Measurements from ENCODE around the gene KCNK17. TPM values are rescaled to one million over a fixed set of nuclear protein-coding genes. Genes with fewer than 3 reads are reported as not detected.
A peak's percentile ranks its signal among the peaks of the same experiment; 100 is the strongest.

The KCNK17 gene
- total RNA-seq = not detected in 2 replicates

GRCh38 chr6:39314273-39314795 is at the start of gene KCNK17:
TSS of gene KCNK17 (minus strand) at chr6:39314419. CDS start at chr6:39314320, 99 bp downstream.
- Histone ChIP-seq H3K4me3 (ENCODE audit: low read depth, low read length) (no peak within 1 kb of the TSS), H3K27me3 (ENCODE audit: control insufficient read depth, insufficient read depth, low read length) (peaks cover 31% of the 10 kb centered on the region), H3K36me3 (ENCODE audit: control insufficient read depth, insufficient read depth, low read length) (no peaks in the 10 kb centered on the region)
- no peak for DNase-seq (ENCODE audit: low read depth)
- TF ChIP-seq, protein P1, sequence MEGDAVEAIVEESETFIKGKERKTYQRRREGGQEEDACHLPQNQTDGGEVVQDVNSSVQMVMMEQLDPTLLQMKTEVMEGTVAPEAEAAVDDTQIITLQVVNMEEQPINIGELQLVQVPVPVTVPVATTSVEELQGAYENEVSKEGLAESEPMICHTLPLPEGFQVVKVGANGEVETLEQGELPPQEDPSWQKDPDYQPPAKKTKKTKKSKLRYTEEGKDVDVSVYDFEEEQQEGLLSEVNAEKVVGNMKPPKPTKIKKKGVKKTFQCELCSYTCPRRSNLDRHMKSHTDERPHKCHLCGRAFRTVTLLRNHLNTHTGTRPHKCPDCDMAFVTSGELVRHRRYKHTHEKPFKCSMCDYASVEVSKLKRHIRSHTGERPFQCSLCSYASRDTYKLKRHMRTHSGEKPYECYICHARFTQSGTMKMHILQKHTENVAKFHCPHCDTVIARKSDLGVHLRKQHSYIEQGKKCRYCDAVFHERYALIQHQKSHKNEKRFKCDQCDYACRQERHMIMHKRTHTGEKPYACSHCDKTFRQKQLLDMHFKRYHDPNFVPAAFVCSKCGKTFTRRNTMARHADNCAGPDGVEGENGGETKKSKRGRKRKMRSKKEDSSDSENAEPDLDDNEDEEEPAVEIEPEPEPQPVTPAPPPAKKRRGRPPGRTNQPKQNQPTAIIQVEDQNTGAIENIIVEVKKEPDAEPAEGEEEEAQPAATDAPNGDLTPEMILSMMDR (IDR thresholded peaks at IDR 0.05; ENCODE audit: insufficient read depth, low read length, severe bottlenecking) = no peak
- no peak for FAIRE-seq

GRCh38 chr6:39363280-39363679 is 49.1 kb upstream of the KCNK17 start:
- Histone ChIP-seq H3K36me3 (ENCODE audit: control insufficient read depth, insufficient read depth, low read length) (no peaks in the 10 kb centered on the region), H3K4me3 (ENCODE audit: low read depth, low read length) (no peak overlapping the region), H3K27me3 (ENCODE audit: control insufficient read depth, insufficient read depth, low read length) (no peaks in the 10 kb centered on the region)
- TF ChIP-seq, protein P1 (IDR thresholded peaks at IDR 0.05; ENCODE audit: insufficient read depth, low read length, severe bottlenecking) = no peak
- DNase-seq (ENCODE audit: low read depth) (no peak), FAIRE-seq (no peak)

DNA sequence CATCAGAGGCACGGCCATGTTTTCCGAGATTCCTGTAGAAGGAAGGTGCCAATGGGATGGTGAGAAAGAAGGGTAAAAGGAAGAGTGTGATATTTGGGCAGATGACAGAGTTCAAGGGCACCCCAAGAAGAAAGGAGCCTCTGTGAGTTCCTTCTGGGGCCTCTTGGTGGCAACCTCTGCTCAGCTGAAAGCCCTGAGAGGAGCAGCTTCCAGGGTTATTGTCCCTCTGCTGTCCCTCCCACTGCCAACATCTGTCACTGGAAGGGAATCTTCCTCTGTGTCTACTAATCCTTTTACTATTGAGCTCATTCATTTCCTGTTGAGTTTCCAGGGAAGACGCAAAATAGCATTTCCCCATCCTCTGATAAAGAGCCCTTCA is 48.3 kb upstream of the KCNK17 start:
- Histone ChIP-seq H3K4me3 (ENCODE audit: low read depth, low read length) (no peak overlapping the region), H3K36me3 (ENCODE audit: control insufficient read depth, insufficient read depth, low read length) (no peaks in the 10 kb centered on the region), H3K27me3 (ENCODE audit: control insufficient read depth, insufficient read depth, low read length) (no peaks in the 10 kb centered on the region)
- TF ChIP-seq, protein P1 (IDR thresholded peaks at IDR 0.05; ENCODE audit: insufficient read depth, low read length, severe bottlenecking) = no peak
- DNase-seq (ENCODE audit: low read depth) (no peak), FAIRE-seq (no peak)

DNA sequence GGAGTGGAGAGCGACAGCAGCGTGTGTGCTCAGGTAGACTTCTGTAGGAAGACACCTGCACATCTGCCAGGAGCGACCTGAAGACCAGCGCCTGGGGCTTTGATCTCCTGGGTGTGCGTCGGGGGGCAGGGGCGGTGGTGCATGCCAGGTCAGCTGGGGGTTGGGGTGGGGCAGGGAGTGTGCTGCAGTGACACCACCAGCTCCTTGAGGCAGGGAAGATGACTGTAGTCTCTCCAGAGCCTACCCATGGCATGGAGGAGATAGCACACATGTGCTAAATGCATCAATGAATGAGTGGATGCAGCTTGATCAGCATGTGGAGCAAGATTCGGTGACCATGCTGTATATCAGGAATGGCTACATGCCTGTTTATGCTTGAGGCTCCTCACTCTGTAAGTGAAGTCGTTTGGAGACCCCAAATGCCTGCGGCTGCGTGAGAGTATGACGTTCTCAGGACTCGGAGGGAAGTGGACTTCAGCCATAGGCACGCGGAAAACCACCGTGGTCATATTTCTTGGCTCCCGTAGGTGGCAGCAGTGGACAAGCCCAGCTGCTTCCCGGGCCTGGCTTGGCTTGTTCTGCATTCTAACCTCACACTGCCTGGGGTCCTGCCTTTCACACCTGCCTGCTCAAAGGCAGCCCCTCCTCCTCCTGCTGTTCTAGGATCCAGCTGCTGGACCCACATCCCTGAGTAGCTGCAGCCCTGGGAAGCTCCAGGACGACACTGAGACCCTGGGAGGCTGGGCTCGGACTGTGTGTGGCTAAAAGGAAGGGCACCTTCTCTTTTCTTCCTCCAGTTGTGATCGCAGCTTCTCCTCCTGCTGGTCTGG is 47.7 kb upstream of the KCNK17 start:
- no peak overlapping the region for H3K4me3 ChIP-seq (ENCODE audit: low read depth, low read length)
- no peaks in the 10 kb centered on the region for H3K36me3 ChIP-seq (ENCODE audit: control insufficient read depth, insufficient read depth, low read length)
- TF ChIP-seq, protein P1 (IDR thresholded peaks at IDR 0.05; ENCODE audit: insufficient read depth, low read length, severe bottlenecking) = peak; percentile 95
- H3K27me3 ChIP-seq (ENCODE audit: control insufficient read depth, insufficient read depth, low read length) = no peaks in the 10 kb centered on the region
- FAIRE-seq = no peak
- peak; percentile 46 for DNase-seq (ENCODE audit: low read depth)

DNA sequence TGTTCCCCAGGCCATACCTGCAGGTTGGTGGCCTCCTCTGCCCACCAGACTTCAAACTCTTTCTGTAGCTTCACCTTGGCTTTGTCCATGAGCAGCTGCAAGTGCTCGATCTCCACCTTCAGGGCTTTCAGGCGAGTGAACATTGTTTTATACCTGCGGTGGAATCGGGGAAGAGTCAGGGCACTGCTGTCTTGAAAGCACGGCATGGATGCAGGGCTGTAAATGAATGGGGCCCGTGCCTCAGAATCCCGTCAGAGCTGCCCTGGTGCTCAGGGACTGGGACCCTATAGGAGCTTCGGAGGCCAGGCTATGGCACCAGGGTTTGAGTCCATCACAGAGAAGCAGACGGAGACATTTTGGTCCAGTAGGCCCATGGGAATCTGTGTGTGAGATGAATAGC is 46.2 kb upstream of the KCNK17 start:
- TF ChIP-seq, protein P1 (IDR thresholded peaks at IDR 0.05; ENCODE audit: insufficient read depth, low read length, severe bottlenecking) = no peak
- no peaks in the 10 kb centered on the region for H3K36me3 ChIP-seq (ENCODE audit: control insufficient read depth, insufficient read depth, low read length)
- no peaks in the 10 kb centered on the region for H3K27me3 ChIP-seq (ENCODE audit: control insufficient read depth, insufficient read depth, low read length)
- DNase-seq (ENCODE audit: low read depth) (no peak), FAIRE-seq (no peak)
- H3K4me3 ChIP-seq (ENCODE audit: low read depth, low read length) = no peak overlapping the region

Measured in bronchial epithelial cell (primary cell).